Fibroblast of mammary gland (primary cell): ENCODE results near the gene PLN.

Source experiments
- DNase-seq: peaks from one replicate; pipeline ENCODE4 v3.0.0-alpha.2; 2010; ENCODE audit warnings: low read depth
- H3K4me3 ChIP-seq: 2 replicates; pipeline ENCODE4 v1.5.1; 2011; ENCODE audit warnings: low read depth, mild to moderate bottlenecking, low read length, moderate library complexity; ENCODE audit not compliant: control insufficient read depth
- TF ChIP-seq, protein P1 (sequence below): conservative IDR thresholded peaks from 2 replicates; pipeline ENCODE4 v1.5.1; 2011; ENCODE audit warnings: low read depth, low read length, inconsistent platforms; ENCODE audit not compliant: control insufficient read depth, insufficient read depth

Gene PLN

DNA sequence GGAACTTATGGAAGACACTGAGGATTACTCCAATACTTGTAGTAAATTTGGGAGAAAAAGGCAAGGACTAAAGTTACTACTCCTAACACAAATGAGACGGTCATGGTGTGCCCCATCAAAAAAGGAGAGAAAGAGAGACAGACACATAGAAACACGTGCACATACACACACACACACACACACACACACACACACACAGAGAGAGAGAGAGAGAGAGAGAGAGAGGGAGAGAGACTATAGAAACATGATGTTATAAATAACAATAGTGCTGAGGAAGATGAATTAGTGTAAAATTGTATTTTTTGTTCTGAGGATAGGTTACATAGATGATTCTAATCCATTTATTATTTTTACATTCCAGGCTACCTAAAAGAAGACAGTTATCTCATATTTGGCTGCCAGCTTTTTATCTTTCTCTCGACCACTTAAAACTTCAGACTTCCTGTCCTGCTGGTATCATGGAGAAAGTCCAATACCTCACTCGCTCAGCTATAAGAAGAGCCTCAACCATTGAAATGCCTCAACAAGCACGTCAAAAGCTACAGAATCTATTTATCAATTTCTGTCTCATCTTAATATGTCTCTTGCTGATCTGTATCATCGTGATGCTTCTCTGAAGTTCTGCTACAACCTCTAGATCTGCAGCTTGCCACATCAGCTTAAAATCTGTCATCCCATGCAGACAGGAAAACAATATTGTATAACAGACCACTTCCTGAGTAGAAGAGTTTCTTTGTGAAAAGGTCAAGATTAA is 10.5 kb downstream of the PLN start:
- DNase-seq: peak; percentile 35
- TF ChIP-seq, protein P1, sequence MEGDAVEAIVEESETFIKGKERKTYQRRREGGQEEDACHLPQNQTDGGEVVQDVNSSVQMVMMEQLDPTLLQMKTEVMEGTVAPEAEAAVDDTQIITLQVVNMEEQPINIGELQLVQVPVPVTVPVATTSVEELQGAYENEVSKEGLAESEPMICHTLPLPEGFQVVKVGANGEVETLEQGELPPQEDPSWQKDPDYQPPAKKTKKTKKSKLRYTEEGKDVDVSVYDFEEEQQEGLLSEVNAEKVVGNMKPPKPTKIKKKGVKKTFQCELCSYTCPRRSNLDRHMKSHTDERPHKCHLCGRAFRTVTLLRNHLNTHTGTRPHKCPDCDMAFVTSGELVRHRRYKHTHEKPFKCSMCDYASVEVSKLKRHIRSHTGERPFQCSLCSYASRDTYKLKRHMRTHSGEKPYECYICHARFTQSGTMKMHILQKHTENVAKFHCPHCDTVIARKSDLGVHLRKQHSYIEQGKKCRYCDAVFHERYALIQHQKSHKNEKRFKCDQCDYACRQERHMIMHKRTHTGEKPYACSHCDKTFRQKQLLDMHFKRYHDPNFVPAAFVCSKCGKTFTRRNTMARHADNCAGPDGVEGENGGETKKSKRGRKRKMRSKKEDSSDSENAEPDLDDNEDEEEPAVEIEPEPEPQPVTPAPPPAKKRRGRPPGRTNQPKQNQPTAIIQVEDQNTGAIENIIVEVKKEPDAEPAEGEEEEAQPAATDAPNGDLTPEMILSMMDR: no peak
- H3K4me3 ChIP-seq: no peak overlapping the region

DNA sequence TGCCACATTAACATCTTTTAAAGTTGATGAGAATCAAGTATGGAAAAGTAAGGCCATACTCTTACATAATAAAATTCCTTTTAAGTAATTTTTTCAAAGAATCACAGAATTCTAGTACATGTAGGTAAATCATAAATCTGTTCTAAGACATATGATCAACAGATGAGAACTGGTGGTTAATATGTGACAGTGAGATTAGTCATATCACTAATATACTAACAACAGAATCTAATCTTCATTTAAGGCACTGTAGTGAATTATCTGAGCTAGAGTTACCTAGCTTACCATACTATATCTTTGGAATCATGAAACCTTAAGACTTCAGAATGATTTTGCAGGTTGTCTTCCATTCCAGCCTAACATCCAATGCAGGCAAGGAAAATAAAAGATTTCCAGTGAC is 11.6 kb downstream of the PLN start:
- H3K4me3 ChIP-seq: no peak overlapping the region
- TF ChIP-seq, protein P1: no peak
- peak; percentile 36 for DNase-seq

DNA sequence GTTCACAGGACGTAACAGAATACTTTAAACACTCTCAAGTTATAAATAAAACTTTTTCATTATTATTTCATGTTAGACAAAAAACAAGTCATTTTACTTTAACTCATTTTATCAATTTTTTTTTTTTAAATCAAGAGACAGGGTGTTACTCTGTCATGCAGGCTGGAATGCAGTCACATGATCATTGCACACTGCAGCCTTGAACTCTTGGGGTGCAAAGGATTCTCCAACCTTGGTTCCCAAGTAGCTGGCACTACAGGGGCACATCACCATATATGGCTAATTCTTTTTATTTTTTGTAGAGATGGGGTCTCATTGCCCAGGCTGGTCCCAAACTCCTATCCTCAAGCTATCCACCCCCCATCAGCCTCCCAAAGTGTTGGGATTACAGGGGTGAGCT is 14.2 kb downstream of the PLN start:
- TF ChIP-seq, protein P1: no peak
- DNase-seq: no peak
- H3K4me3 ChIP-seq: no peak overlapping the region

DNA sequence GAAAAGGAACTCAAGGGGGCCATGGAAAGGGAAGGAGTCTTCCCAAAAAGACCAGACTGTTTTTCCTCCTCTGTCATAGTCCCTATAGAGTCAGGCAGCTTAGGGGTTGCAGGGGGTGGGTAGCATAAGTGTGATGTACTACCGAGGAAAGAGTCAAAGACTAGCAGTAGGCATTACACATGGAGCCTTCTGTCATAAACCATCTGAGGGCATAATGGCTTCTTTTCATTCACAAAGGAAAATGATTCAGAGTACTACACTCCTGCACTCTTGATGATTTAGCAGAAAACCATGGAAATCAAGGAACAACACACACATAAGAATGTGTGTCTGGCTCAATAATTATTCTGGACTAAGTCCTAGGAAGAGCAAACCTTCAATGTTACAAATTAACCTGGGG is 14.9 kb downstream of the PLN start:
- H3K4me3 ChIP-seq: no peak overlapping the region
- TF ChIP-seq, protein P1: no peak
- DNase-seq: peak; percentile 42

DNA sequence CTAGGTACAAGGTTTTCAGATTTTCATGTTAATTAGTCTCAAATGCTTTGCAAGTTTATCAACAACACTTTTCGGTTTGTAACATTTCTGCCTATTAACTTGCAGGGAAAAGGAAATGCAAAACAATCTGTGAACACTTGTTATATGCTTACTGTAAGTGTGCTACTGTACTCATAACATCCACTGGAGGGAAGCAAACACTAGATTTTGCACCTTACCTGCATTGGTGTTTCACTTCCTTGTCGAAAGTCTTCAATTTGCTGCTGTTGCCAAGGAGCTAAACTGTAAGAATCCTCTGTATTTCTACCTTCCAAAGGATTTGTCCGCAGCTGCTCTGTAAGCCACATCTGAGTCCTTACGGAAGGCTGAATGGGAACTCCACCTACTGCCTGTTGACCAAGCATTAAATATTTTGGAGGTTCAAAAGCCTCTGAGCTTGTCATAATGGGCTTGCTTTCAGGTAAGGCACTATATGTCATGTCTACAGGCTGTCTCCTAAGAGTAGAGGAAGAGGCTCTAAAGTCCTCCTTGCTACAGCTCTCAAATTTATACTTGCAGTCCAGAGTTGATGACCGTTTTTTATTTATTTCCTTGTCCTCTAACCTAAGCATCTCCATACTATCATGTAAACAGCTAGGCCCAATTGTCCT is 17.3 kb downstream of the PLN start:
- TF ChIP-seq, protein P1: peak; percentile 23
- DNase-seq: no peak
- H3K4me3 ChIP-seq: no peak overlapping the region

DNA sequence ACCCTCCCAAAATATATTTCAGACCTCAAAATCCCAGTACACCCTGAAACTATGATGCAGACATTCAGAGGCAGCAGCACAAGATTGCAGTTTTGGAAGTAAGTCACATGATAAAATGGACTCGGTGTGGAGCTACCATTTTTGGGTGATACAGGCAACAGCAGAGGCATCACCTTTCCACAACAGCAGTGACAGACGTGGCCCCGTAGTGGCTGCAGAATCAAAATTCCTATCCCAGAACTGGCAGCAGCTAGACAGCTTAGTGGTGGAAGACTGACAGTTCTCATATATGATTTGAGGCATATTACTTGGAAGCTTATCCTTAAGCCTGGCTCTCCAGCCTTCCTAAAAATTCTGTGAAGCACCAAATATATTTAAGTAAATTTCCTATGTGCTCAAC is 19.9 kb downstream of the PLN start:
- no peak for DNase-seq
- TF ChIP-seq, protein P1: no peak
- no peak overlapping the region for H3K4me3 ChIP-seq

DNA sequence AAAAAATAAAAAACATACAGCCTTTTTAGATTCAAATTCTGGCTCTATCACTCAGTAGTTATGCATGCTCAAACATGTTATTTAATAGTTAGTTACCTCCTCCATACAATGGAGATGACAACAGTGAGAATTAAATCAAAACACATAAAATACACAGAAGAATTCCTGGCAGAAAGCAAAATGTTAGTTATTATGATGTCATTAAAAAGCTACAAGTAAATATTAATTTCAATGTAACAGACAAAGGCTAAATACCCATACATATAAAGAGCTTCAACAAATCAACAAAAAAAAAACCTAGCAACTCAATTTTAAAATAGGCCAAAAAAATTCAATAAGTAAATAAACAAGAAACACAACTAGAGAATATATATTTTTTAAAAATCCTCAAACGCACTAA is 21.4 kb downstream of the PLN start:
- H3K4me3 ChIP-seq: no peak overlapping the region
- TF ChIP-seq, protein P1: no peak

More for the DNA sequence above, 21.4 kb downstream of the PLN start:
- DNase-seq: no peak
